GM18870 (cell line): ENCODE results near the gene SAV1.
"Not testable (repeated sequence)": the region's sequence is repeated elsewhere in the genome, so short reads cannot be mapped to it uniquely, and the experiment has no call there.

ENCODE experiments used
- ATAC-seq: cut with Tn5 transposase; IDR thresholded peaks from one replicate; pipeline ENCODE4 v1.9.1; 2021; ENCODE audit warnings: moderate library complexity; ENCODE audit not compliant: unreplicated experiment

The SAV1 gene

DNA sequence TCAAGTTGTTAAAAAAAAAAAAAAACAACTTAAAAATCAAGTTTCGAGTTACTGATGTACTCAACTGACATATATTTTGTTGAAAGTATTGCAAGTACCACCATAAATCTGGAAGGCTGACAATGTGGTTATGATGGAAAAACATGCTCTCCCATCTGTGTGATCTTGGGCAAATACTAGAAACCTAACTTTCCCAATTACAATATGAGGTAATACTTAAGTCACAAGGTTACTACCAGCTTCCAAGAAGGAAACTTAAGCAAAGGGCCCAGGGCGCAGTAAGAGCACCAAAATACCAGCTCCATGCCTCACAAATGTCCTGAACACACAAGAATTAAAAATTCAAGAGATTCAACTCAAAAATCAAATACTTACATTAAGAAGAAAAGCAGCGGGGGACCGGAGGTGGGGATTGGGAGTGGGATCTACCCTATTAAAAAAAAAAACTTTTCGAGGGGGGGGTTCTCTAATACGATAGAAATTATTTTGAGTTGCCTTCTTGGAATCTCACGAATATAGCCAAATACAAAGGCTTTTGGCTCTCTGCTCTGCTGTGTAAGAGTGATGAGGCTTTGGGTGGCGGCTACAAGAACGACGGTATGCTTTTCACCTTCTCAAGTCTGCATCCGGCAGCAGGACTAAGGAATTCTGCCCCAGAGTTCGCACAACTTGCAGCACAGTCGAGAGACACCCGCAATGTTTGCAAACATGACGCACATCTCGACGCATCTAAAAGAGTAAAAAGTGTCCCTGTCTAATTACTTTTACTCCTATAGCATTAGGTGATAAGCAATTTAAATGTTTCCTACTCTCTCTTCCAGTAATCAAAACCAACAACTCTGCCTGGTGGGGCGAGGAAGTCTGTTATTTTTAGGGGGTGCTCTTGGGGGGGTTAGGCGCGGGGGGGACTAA lies 1.1 kb downstream of the SAV1 start:
- ATAC-seq, result no peak

DNA sequence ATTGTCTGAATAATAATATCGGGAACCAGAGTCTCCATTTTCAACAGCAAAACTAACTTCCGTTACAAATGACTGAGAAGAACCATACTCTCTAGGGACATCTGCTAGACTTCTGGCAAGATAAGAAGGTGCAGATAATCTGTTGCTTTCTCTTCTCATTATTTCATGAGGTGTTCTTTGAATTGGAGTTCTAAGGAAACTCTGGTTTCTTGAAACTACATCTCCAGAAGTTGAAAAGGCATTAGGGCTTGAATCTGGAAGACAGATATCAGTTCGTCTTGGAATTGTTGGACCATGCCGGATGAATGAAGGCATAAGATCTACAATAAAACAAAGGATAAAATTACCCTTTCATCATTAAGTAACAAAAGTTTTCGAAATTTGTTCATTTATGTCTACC lies 2.8 kb downstream of the SAV1 start:
- not testable (repeated sequence) for ATAC-seq

DNA sequence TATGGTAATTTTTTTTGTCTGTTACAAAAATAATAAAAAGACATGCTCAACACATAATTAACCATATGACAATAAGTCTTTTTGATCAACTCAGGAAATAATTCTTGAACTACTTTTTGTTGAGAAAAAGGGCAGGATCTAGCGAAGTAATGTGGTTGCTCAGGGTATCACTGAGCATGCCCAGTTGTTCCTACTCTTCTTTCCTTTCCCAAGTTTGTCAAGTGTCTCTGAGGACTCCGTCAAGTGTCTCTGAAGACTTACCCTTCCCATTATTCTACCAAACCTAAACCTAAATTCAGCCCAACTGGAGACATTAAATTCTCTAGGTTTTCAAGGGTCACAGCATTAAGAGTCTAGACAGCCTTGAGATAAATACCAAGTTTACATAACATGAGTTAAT lies 3.5 kb downstream of the SAV1 start:
- not testable (repeated sequence) for ATAC-seq

DNA sequence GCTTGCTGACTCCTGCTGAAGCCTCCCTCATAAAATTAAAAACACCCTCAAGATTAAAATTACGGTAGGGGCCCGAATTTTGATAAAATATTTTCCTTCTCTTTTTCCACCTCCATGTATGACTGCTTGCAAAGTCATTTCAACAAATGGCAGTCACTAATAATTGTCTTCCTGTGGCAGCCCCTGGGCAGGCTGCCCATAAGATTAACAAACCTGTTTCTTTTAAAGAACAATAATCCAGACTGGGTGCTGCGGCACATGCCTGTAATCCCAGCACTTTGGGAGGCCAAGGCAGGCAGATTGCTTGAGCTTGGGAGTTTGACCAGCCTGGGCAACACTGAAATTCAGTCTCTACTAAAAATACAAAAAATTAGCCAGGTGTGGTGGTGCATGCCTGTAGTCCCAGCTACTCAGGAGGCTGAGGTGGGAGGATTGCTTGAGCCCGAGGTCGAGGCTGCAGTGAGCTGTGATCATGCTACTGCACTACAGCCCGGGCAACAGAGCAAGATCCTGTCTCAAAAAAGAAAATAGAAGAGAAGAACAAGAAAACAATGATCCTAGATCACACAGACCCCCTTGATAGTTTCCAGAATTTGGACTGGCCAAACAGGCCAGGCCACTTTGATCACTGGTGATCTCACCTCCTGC lies 8.7 kb downstream of the SAV1 start:
- ATAC-seq, result no peak

DNA sequence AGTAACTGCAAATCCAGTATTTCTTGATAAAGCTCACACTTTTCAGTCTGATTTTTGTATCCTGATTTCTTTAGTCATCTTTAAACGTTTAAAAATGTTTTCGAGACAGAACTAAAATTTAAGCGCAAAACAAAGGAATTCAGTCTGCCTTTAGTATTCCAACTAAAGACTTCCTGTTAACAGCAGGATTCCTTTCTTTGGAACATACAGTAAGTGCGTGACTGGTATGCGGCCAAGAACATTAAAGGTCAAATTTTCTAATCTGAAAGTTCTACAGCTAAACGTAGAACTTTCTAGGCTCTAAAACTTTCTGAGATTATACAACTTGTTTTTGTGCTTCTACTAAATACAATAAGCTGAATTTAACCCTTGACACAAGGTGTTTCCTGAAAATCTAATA lies 9.9 kb downstream of the SAV1 start:
- ATAC-seq, result no peak

DNA sequence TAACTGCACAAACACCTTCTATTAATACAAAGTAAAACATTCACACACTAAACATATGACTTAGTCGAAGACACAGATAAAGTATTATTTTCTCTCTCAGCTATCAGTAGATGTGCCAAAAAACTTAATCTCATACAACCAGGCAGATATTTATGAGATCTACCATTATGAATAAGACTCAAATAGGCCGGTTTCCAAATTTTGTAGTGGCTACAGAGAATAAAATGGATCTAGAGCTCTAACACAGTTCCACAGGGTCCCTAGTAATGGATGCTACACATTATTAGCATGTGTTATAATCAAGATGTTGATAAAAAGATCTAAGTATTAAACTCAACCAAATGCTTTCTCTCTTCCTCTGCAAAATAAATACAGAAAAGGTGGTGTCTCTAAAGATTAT lies 10.4 kb downstream of the SAV1 start:
- no peak for ATAC-seq

DNA sequence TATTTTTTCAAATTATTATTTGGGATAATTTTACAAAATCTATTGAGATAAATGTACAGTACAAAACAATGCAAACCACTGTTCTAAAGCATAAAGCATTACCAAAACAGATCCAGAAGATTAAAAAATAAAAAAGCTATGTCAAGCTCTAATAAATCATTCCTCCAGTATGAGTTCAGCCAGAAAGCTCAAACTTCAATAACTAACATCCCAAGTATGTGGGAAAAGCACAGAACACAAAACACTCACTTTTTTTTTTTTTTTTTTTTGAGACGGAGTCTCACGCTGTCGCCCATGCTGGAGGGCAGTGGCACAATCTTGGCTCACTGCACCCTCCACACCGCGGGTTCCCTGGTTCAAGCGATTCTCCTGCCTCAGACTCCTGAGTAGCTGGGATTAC lies 11.3 kb downstream of the SAV1 start:
- no peak for ATAC-seq

DNA sequence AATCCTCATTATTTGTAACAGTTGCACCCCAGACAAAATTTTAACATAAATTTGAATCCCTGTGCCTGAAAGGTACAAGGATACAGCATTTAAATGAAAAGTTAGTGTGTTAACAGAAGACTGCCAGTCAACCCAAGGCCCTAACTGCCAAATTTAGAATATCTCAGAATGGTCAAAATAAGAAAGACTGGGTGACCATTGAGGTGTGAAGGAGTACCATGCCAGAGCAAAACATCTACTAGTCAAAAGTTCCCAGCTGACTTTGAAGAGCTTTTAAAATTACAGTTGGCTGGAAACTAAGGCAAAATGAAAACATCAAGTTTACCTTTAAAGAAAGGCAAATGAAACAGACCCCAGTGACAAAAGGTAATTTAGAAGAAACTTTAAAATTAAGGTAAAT lies 18.4 kb downstream of the SAV1 start:
- ATAC-seq, result no peak

DNA sequence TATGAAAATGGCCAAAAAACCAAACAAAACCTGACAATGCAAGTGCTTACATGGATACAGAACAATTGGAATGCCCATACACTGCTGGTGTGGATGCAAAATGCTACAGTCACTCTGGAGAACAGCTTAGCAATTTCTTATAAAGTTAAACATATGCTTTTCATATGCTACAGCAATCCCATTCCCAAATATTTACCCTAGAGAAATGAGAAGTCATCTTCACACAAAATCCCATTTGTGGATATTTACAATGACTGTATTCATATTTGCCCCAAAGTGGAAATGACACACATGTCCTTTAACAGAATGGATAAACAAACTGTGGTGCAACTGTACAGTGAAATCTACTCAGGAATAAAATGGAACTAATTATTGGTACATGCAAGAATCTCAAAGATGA lies 20.4 kb downstream of the SAV1 start:
- ATAC-seq, result no peak

DNA sequence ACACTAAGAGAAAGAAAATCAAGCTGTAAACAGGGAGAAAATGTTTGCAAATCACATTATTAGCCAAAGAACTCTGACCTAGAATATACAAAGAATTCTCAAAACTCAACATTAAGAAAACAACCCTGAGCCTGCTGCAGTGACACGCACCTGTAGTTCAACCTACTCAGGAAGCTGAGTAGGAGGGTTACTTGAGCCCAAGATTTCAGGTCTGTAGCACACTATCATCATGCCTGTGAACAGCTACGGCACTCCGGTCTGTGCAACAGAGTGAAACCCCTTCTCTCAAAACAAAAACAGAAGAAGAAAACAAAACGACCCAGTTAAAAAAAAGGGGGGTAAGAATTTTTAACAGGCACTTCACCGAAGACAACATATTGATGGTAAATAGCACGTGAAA lies 20.8 kb downstream of the SAV1 start:
- peak; percentile 86 for ATAC-seq

DNA sequence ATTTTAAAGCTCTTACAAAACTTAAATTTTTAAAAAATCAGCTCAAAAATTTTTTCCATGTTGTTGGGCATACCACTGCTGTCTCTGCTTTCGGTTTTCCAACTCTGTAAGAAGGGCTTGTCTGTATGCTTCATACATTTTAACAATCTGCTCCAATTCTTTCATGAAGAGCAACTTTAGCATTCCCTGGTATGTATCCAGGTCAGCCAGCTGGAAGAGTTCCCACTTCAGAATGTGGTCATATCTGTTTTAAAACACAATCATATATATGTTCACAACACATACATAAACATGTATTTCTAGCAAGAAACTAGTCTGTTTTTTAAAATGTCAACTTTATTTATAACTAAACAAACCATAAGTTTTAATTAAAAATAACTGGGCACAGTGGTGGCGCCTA lies 33.0 kb downstream of the SAV1 start:
- ATAC-seq, result no peak

DNA sequence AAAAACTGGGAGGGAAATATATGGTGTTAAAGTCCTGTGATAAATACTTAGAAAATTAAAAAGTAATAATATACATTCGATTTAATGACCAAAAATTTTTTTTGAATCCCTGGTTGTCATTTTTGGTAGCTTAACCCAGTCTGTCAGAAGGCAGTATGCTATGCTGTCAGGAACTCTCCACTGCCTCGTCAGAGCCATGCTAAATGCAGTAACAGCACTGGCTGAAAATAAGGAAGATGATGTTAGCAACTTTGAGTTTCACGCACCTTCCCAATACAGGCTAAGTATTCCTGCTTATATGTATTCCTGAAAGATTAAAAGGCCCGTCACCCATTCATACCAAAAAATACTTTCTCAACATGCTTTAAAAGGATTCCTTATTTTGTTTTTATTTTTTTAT lies 34.2 kb downstream of the SAV1 start:
- no peak for ATAC-seq

DNA sequence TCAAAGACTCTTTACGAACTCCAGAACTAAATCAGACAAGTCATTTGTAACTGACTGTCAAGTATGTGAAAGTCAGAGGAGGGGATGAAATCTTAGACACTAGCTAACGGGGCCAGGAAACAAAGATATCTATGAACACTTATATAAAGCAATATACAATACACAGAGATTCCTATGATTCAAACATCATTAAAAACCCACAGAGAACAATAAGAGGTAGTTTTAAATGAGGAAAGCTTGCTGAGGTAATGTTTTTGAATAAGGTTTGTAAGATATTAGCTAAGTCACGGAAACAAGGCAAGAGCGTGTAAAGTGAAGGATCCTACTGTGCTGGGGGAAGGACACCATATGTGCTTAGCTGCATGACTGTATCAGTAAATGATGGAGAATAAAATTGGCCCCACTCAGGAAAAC lies 36.7 kb downstream of the SAV1 start:
- no peak for ATAC-seq

DNA sequence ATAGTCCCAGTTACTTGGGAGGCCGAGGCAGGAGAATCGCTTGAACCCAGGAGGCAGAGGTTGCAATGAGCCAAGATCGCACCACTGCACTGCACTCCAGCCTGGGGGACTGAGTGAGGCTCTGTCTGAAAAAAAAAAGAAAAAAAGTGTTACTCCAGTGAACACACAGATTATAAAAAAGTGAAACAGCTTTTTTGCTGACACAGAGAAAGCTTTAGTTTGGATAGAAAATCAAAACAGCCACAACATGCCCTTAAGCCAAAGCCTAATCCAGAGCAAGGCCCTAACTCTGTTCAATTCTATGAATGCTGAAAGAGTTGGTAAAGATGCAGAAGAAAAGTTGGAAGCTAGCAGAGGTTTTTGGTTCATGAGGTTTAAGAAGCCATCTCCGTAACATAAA lies 43.2 kb downstream of the SAV1 start:
- ATAC-seq, result not testable (repeated sequence)

DNA sequence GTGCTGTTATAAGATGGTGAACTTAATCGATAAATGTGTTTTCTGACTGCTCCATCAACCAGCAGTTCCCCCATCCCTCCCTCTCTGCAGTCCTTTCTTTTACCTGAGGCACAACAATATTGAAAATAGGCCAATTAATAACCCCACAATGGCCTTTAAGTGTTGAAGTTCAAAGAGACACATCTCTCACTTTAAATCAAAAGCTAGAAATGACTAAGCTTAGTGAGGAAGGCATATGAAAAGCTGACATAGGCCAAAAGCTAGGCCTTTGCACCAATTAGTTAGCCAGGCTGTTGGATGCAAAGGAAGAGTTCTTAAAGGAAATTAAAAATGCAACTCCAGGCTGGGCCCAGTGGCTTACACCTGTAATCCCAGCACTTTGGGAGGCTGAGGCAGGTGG lies 43.7 kb downstream of the SAV1 start:
- no peak for ATAC-seq

DNA sequence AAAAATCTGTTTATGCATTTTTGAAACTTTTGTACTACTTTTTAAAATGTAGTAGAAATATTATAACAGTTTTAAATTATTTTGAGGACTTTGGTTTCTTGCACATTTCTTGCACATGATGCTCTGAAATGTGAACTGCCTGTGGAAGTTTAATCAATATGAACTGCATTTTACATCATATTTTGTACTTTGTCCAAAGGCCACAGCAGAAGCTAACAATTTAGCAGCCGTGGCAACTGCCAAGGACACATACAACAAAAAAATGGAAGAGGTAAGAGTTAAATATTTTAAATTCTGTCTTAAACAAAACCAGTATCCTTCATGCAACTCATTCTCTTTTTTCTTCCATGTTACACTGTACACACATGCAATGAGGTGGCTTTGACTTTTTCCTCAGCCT lies 45.1 kb downstream of the SAV1 start:
- ATAC-seq, result no peak

DNA sequence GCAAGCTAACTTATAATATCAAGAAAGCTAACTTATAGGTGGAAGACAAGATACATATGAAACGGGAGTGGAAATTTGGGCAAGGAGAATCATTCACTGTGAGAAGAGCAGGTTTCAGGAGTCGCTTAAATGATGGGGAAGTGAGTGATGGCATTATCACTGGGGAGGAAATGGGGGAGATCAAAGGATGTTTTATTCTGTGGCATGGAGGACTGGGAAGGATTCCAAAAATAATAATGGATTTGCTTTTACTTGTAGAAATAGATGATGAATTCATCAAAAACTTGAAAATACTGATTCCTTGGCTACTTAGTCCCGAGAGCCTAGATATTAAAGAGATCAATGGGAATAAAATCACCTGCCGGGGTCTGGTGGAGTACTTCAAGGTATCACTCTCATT lies 47.8 kb downstream of the SAV1 start:
- no peak for ATAC-seq

DNA sequence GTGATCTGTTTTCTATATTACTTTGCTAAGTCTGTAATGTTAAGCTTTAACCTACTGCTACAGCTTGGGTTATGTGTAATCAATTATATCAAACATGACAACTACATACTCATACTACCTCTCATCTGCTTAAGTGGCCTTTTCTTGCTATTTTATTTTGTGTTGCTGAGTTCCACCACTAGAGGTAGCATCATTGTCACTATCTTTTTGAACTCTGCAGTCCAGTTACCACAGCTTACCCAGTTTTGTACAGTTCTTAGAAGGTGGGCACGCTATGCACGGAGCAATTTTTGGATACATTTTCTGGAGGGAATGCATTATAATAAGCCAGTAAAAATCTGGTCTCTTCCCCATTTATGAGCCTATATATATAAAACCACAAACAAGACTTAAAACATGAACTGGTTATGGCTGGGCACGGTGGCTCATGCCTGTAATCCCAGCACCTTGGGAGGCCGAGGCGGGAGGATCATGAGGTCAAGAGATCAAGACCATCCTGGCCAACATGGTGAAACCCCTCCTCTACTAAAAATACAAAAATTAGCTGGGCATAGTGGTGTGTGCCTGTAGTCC lies 48.5 kb downstream of the SAV1 start:
- peak; percentile 58 for ATAC-seq

DNA sequence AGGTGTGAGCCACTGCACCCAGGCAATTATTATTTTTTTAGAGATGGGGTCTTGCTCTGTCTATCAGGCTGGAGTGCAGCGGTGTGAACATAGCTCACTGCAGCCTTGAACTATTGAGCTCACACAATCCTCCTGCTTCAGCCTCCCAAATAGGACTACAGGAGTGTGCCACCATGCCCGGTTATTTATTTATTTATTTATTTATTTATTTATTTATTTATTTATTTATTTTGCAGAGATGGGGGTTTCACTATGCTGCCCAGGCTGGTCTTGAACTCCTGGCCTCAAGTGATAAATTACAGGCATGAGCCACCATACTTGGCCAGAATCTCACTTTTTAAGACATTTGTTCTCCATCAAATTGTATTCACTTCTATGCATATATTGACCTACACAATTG lies 51.8 kb downstream of the SAV1 start:
- no peak for ATAC-seq

DNA sequence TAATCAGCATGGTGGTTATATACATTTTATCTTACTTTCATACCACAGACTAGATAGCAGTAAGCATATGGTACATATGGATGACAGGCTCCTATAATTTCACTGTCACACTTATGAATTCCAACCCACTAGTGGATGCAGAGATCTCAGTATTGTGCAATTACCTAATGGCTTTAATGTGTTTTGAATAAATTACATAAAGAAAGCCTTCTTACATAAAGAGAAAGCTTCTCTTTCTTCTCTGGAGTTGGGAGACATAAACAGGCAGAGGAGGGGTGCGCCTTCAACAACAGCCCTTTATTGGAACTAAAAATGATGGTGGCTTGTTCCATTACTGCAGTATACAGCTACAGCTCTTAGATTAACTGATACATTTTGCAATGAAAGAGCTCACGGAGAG lies 52.6 kb downstream of the SAV1 start:
- no peak for ATAC-seq

DNA sequence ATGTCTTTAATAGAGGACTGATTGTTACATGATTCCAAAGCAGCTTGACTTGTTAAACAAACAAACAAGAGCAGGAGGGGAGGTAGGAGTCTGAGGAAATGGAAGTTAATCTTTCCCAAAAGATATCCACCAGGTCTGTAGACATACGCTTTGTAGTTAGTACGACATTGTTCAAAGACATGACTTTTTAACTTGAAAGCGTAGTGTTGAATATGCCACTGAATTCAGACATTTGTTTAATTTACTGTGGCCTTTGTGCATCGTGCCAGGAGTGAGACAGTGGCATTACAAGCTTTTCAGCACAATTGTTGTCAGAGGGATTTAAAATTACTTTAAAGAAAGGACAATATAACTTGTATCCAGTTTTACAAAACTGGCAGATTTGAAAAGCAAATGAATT lies 53.0 kb downstream of the SAV1 start:
- ATAC-seq, result no peak

DNA sequence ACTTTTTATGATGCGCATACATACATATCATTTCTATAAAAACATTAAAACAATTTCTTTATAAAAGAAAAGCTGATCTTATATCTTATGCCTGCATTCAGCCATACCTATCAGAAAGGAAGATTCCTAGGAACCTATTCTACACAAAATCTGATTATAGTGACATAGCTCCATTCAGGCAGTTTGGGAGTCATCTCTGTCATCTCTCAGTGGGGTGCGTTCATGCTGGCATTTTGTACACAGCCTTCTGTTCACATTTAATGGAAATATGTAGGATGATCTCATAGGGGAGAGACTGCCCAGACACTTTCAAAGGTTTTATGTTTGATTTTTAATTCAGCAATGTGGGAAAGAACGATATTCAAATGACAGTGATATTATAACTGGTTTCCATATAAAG lies 55.3 kb downstream of the SAV1 start:
- no peak for ATAC-seq
